GM23338 (cell line): ENCODE results near the gene CHN2. TPM values are rescaled to one million over a fixed set of nuclear protein-coding genes. Genes with fewer than 3 reads are reported as not detected.

Experiments
- ATAC-seq: fragments of 200-7000 bp; cut with Tn5 transposase; 3 replicates; pipeline ENCODE4 v1.9.1; 2020
- DNase-seq: peaks from one replicate; pipeline ENCODE4 v3.0.0-alpha.2; 2015; ENCODE audit warnings: low spot score
- H2AFZ ChIP-seq: fragments of 200-600 bp; sonication (generic); 2 replicates; pipeline ENCODE4 v1.8.0; 2016; ENCODE audit warnings: antibody characterized with exemption, mild to moderate bottlenecking, moderate library complexity
- H3F3A ChIP-seq: fragments of 200-600 bp; sonication (generic); replicated peaks from 2 replicates; pipeline ENCODE4 v1.8.0; 2017; ENCODE audit warnings: antibody characterized with exemption, mixed run types, low read depth
- H3K27ac ChIP-seq: fragments of 200-600 bp; sonication (generic); 2 replicates; pipeline ENCODE4 v1.6.1; 2016; ENCODE audit warnings: low read depth
- H3K27me3 ChIP-seq: fragments of 200-600 bp; sonication (generic); 2 replicates; pipeline ENCODE4 v1.8.0; 2016; ENCODE audit warnings: mild to moderate bottlenecking, mixed run types, moderate library complexity; ENCODE audit not compliant: insufficient read depth
- H3K36me3 ChIP-seq: fragments of 200-600 bp; sonication (generic); 2 replicates; pipeline ENCODE4 v1.8.0; 2016; ENCODE audit warnings: mild to moderate bottlenecking; ENCODE audit not compliant: insufficient read depth
- H3K4me1 ChIP-seq: fragments of 200-600 bp; sonication (generic); 2 replicates; pipeline ENCODE4 v1.8.0; 2016; ENCODE audit warnings: mild to moderate bottlenecking, moderate library complexity; ENCODE audit not compliant: insufficient read depth
- H3K4me2 ChIP-seq: fragments of 200-600 bp; sonication (generic); 2 replicates; pipeline ENCODE4 v1.7.1; 2017; ENCODE audit warnings: mixed run types
- H3K4me3 ChIP-seq: fragments of 200-600 bp; sonication (generic); 2 replicates; pipeline ENCODE4 v1.6.1; 2016; ENCODE audit warnings: mixed run types
- H3K79me2 ChIP-seq: fragments of 200-600 bp; sonication (generic); replicated peaks from 2 replicates; pipeline ENCODE4 v1.8.0; 2017; ENCODE audit warnings: mild to moderate bottlenecking; ENCODE audit not compliant: insufficient read depth
- H3K9me2 ChIP-seq: fragments of 200-600 bp; sonication (generic); 2 replicates; pipeline ENCODE4 v1.8.0; 2017; ENCODE audit not compliant: insufficient read depth
- H4K20me1 ChIP-seq: fragments of 200-600 bp; sonication (generic); replicated peaks from 2 replicates; pipeline ENCODE4 v1.8.0; 2017; ENCODE audit warnings: mild to moderate bottlenecking; ENCODE audit not compliant: insufficient read depth
- H3K27ac Mint-ChIP-seq: 2 replicates; pipeline ENCODE4 v1.8.0; 2020; ENCODE audit warnings: inconsistent platforms, mild to moderate bottlenecking, moderate library complexity, mixed read lengths
- H3K27me3 Mint-ChIP-seq: 3 replicates; pipeline ENCODE4 v1.8.0; 2022; ENCODE audit warnings: low read depth, mild to moderate bottlenecking, moderate library complexity, mixed read lengths, inconsistent platforms; ENCODE audit not compliant: insufficient read depth, poor library complexity
- H3K36me3 Mint-ChIP-seq: 3 replicates; pipeline ENCODE4 v1.8.0; 2021; ENCODE audit warnings: low read depth, mild to moderate bottlenecking, inconsistent platforms, moderate library complexity, mixed read lengths
- H3K4me1 Mint-ChIP-seq: 3 replicates; pipeline ENCODE4 v1.8.0; 2020; ENCODE audit warnings: mild to moderate bottlenecking, inconsistent platforms, mixed read lengths
- H3K4me3 Mint-ChIP-seq: 3 replicates; pipeline ENCODE4 v1.8.0; 2021; ENCODE audit warnings: moderate library complexity, mild to moderate bottlenecking, inconsistent platforms, mixed read lengths
- H3K9me3 Mint-ChIP-seq: 3 replicates; pipeline ENCODE4 v1.8.0; 2020; ENCODE audit warnings: moderate library complexity, mild to moderate bottlenecking, inconsistent platforms, mixed read lengths
- CREB1 ChIP-seq: fragments of 250-450 bp; sonication (Bioruptor Pico); IDR thresholded peaks from 2 replicates; pipeline ENCODE4 v1.5.0; 2020; ENCODE audit warnings: low read depth, mild to moderate bottlenecking, moderate library complexity
- EZH2 ChIP-seq: fragments of 200-600 bp; sonication (generic); IDR thresholded peaks from one replicate; pipeline ENCODE4 v1.8.0; 2017; ENCODE audit warnings: antibody characterized with exemption, mild to moderate bottlenecking, low read depth; ENCODE audit not compliant: unreplicated experiment
- NANOG ChIP-seq: IDR thresholded peaks from 2 replicates; pipeline ENCODE4 v1.6.1; 2016; ENCODE audit warnings: antibody characterized with exemption, borderline replicate concordance
- POLR2AphosphoS5 ChIP-seq: IDR thresholded peaks from 2 replicates; pipeline ENCODE4 v1.6.1; 2016; ENCODE audit warnings: antibody characterized with exemption, low read depth
- REST ChIP-seq: IDR thresholded peaks from one replicate; pipeline ENCODE4 v1.6.1; 2018; ENCODE audit warnings: antibody characterized with exemption; ENCODE audit not compliant: unreplicated experiment
- polyA plus RNA-seq: library from polyadenylated mRNA; unstranded; fragments of >200 nt; fragmentation: Nextera tagmentation; extraction: Ambion mirVana; gene quantifications from 2 replicates; pipeline ENCODE4 v1.2.1, GENCODE V29; 2016
- total RNA-seq: library from RNA; depleted of rRNA; stranded (reverse); fragments of >200 nt; shearing (Covaris generic); gene quantifications from 2 replicates; pipeline ENCODE4 v1.2.3, GENCODE V29; 2014
- TF ChIP-seq, protein P1 (sequence below): fragments of 250-450 bp; sonication (Bioruptor Pico); IDR thresholded peaks from 2 replicates; pipeline ENCODE4 v1.5.0; 2020; ENCODE audit warnings: mild to moderate bottlenecking, moderate library complexity

CHN2 gene
- total and polyA plus RNA-seq, 2 experiments from 2014 or later: 6.1 to 7.5 TPM

DNA sequence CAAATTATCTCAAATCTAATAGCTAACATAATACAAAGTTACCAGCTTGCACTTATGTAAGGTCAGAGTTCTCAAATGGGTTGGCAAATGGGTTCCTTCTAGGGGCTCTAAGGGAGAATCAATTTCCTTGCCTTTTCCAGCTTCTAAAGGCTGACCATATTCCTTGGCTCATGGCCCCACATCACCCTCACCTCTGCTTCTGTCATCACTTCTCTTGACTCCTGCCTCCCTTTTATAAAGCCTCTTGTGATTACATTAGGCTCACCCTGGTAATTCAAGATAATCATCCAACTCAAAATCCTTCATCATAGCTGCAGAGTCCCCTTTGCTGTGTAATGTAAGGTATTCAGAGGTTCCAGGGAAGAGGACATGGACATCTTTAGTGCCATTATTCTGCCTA lies 42.1 kb downstream of the CHN2 start (continued):
- TF ChIP-seq, protein P1, sequence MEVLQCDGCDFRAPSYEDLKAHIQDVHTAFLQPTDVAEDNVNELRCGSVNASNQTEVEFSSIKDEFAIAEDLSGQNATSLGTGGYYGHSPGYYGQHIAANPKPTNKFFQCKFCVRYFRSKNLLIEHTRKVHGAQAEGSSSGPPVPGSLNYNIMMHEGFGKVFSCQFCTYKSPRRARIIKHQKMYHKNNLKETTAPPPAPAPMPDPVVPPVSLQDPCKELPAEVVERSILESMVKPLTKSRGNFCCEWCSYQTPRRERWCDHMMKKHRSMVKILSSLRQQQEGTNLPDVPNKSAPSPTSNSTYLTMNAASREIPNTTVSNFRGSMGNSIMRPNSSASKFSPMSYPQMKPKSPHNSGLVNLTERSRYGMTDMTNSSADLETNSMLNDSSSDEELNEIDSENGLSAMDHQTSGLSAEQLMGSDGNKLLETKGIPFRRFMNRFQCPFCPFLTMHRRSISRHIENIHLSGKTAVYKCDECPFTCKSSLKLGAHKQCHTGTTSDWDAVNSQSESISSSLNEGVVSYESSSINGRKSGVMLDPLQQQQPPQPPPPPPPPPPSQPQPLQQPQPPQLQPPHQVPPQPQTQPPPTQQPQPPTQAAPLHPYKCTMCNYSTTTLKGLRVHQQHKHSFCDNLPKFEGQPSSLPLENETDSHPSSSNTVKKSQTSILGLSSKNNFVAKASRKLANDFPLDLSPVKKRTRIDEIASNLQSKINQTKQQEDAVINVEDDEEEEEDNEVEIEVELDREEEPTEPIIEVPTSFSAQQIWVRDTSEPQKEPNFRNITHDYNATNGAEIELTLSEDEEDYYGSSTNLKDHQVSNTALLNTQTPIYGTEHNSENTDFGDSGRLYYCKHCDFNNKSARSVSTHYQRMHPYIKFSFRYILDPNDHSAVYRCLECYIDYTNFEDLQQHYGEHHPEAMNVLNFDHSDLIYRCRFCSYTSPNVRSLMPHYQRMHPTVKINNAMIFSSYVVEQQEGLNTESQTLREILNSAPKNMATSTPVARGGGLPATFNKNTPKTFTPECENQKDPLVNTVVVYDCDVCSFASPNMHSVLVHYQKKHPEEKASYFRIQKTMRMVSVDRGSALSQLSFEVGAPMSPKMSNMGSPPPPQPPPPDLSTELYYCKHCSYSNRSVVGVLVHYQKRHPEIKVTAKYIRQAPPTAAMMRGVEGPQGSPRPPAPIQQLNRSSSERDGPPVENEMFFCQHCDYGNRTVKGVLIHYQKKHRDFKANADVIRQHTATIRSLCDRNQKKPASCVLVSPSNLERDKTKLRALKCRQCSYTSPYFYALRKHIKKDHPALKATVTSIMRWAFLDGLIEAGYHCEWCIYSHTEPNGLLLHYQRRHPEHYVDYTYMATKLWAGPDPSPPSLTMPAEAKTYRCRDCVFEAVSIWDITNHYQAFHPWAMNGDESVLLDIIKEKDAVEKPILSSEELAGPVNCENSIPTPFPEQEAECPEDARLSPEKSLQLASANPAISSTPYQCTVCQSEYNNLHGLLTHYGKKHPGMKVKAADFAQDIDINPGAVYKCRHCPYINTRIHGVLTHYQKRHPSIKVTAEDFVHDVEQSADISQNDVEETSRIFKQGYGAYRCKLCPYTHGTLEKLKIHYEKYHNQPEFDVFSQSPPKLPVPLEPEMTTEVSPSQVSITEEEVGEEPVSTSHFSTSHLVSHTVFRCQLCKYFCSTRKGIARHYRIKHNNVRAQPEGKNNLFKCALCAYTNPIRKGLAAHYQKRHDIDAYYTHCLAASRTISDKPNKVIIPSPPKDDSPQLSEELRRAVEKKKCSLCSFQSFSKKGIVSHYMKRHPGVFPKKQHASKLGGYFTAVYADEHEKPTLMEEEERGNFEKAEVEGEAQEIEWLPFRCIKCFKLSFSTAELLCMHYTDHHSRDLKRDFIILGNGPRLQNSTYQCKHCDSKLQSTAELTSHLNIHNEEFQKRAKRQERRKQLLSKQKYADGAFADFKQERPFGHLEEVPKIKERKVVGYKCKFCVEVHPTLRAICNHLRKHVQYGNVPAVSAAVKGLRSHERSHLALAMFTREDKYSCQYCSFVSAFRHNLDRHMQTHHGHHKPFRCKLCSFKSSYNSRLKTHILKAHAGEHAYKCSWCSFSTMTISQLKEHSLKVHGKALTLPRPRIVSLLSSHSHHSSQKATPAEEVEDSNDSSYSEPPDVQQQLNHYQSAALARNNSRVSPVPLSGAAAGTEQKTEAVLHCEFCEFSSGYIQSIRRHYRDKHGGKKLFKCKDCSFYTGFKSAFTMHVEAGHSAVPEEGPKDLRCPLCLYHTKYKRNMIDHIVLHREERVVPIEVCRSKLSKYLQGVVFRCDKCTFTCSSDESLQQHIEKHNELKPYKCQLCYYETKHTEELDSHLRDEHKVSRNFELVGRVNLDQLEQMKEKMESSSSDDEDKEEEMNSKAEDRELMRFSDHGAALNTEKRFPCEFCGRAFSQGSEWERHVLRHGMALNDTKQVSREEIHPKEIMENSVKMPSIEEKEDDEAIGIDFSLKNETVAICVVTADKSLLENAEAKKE: no peak

GRCh38 chr7:29237489-29237888 lies 42.9 kb downstream of the CHN2 start:
- Mint-ChIP-seq H3K9me3 (peaks cover 8% of the 10 kb centered on the region; the same call in 2 of the 3 replicates), H3K36me3 (peaks cover 8% of the 10 kb centered on the region), H3K4me3 (no peak overlapping the region), H3K4me1 (peaks cover 5% of the 10 kb centered on the region; the same call in 2 of the 3 replicates), H3K27me3 (peaks cover 9% of the 10 kb centered on the region), H3K27ac (no peak overlapping the region)
- Histone ChIP-seq H3K4me2 (no peak overlapping the region), H3K36me3 (no peaks in the 10 kb centered on the region), H3K27ac (no peak overlapping the region), H2AFZ (no peak overlapping the region), H3K4me3 (no peak overlapping the region), H4K20me1 (no peaks in the 10 kb centered on the region), H3K9me2 (no peaks in the 10 kb centered on the region), H3K4me1 (no peaks in the 10 kb centered on the region; the same call in 1 of the 2 replicates), H3F3A (no peaks in the 10 kb centered on the region), H3K79me2 (no peaks in the 10 kb centered on the region), H3K27me3 (no peaks in the 10 kb centered on the region)
- DNase-seq: no peak
- no peak for ATAC-seq
- TF ChIP-seq CREB1 (CRISPR knock-in tag): no peak
- TF ChIP-seq, protein P1: no peak
- TF ChIP-seq EZH2: no peak
- TF ChIP-seq NANOG: no peak
- TF ChIP-seq POLR2AphosphoS5: no peak
- TF ChIP-seq REST: no peak
